ENCODE measurements around the gene PEF1.

GRCh38 chr1:31691951-31692350 lies 47.3 kb upstream of the PEF1 start:
- TF ChIP-seq EZH2phosphoT487 (IDR thresholded peaks at IDR 0.05; ENCODE audit: insufficient read depth, low read depth) = no peak
- TF ChIP-seq EZH2 (IDR thresholded peaks at IDR 0.05; ENCODE audit: insufficient read depth, poor library complexity, severe bottlenecking) = no peak
